NCI-H2196 treated with DMSO at 0.1 percent for 48 hours (cell line): Measurements from ENCODE around the gene CDCA3.
"Not testable (repeated sequence)": the region's sequence is repeated elsewhere in the genome, so short reads cannot be mapped to it uniquely, and the experiment has no call there.

Experiments
- DNase-seq: peaks from one replicate; lab custom pipeline; 2025; ENCODE audit not compliant: unreplicated experiment; lab: John Stamatoyannopoulos, UW

Gene CDCA3

DNA sequence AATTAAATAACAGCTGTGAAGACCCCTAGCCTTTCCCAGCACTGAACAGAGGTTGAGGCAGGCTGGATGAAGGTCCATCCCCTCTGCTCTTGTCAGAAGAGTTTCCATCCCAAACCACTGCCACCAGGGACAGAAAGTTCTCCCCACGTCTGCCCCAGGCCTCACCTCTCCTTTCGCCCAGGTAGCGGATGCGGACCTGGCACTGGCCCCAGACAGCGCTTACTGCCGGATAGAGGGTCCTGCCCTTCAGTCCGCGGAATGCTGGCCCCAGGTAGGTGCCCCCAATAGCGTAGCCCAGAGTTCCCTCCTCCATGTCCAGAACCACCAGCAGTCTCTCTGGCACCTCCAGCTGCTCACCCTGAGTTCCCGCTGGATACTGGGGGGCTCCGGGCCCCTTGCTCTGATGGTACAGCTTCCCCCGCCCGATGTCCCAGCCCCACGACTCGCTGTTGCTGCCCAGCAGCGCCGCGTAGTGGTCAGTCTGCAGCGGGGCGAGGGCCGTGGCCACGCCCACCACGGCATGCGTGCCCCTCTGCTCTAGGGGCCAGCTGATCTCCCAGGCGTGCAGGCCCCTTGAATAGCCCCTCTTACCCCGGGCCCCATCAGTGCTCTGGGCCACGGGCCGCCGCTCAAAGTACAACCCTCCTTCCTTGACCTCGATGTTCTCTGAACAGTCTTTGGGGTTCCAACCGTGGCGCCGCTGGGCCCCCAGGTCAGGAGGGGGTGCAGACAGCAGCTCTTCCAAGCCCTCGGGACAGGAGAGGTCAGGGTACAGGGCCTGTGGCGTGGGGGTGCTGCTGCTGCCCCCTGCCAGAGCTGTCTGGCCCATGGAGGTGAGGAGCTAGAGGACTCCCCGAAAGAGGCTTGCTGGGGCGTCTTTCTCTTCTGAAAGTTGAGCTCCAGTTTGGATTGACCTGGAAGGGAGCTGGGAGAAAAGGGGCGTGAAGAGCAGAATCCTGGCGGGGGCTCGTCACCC is 21.3 kb upstream of the CDCA3 start:
- DNase-seq: peak; percentile 4

DNA sequence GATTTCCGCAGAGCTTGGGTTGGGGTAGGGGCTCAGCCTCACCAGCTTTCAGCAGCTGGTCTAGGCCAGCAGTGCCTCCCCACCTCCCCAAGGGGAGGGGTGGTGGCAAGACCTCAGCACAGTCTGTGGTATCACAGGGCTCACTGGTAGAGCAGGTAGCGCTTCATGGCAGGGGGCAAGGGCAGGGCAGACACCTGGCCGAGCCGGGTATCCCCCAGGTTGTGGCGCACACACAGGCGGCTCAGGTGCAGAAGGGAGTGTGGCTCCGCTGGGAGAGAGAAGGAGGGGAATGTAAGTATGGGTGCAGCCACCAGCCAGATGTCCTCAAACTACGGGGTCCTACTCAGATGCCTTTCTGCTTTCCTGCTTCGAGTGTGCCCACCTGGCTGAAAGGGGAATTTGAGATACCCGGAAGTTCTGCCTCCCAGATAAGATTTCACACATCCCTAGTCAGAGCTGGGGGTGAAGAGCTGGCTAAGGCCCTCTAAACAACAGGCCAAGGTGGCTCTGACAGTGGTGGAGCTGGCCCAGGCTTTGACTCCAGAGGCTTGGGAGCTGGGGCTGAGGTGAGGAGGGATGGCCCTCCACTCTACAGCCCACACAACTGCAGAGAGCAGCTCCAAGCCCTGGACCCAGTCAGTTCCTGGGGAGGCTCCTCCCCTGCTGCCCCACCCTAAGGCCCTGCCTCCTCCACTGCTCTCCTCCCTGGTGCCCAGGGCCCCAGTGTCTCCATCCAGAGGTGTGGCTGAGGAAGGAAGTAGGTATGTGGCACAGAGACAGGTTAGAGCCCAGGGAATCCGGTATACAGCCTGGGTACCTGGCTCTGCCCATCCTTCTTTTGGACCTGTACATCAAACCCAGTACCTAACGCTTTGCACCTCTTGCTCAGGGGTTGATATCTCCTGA is 20.2 kb upstream of the CDCA3 start:
- no peak for DNase-seq

DNA sequence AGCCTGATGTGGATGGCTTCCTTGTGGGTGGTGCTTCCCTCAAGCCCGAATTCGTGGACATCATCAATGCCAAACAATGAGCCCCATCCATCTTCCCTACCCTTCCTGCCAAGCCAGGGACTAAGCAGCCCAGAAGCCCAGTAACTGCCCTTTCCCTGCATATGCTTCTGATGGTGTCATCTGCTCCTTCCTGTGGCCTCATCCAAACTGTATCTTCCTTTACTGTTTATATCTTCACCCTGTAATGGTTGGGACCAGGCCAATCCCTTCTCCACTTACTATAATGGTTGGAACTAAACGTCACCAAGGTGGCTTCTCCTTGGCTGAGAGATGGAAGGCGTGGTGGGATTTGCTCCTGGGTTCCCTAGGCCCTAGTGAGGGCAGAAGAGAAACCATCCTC is 19.2 kb upstream of the CDCA3 start:
- not testable (repeated sequence) for DNase-seq

DNA sequence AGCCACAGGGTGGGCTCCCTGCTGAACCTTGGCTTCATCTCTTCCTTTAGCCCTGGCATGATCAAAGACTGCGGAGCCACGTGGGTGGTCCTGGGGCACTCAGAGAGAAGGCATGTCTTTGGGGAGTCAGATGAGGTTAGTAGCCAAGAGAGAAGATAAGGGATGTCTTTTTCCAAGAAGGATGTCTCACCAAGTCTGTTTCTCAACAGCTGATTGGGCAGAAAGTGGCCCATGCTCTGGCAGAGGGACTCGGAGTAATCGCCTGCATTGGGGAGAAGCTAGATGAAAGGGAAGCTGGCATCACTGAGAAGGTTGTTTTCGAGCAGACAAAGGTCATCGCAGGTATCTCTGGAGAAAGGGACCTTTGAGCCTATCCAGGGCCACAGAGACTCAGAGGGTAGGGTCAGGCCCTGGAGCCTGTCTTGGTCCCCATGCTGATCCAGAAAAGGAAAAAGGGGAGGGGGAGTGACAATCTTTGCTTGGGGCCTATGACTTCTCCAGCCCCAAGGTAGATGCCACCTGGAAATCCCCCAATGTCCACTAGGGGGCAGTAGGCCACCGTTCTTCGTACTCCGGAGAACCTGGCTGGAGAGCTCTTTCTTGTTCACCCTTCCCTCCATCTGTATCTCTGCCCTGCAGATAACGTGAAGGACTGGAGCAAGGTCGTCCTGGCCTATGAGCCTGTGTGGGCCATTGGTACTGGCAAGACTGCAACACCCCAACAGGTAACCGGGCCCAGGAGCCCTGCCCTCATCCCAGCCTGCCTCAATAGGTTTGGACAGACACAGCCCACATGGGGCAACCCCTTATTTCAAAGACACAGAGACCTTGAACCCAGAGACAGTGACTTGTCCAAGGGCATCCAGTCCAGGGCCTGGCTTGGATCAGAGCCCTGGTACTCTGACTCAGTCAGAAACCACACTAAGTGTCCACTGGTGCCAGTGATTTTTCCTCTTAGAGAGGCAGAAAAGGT is 18.2 kb upstream of the CDCA3 start:
- DNase-seq: peak; percentile 13

DNA sequence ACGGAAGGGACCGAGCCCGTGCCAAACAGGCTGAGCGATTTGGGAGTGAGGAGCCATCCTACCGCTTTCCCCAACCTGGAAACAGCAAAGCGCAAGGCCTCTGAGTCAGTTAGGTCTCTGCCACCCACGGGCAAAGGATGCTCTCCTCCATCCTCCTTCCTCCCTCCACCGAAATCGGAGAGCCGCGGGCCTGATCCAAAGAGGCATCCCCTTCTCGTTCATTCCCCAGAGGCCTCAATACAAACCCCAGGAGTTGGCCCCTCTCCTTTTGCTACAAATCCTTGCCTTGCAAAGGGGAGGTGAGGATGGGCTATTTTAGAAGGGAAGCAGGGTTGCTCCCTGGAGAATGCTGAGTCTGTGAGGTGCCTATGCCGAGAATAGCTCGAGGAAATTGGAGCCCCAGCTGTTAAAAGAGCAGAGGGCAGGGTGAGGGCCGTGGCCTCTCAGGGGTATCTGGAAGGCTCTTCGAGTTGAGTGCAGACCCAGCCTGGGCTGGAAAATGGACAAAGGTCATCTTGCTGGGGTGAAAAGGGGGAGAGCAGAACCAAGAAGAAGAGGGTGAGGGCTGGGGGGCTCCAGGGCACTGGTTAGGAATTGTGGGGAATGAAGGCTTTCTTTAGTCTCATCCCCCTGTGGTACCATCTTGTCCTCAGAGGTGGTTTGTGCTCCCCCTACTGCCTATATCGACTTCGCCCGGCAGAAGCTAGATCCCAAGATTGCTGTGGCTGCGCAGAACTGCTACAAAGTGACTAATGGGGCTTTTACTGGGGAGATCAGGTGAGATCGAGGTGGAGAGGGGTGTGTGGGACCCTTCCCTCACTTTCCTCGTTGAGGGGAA is 17.3 kb upstream of the CDCA3 start:
- DNase-seq: no peak

DNA sequence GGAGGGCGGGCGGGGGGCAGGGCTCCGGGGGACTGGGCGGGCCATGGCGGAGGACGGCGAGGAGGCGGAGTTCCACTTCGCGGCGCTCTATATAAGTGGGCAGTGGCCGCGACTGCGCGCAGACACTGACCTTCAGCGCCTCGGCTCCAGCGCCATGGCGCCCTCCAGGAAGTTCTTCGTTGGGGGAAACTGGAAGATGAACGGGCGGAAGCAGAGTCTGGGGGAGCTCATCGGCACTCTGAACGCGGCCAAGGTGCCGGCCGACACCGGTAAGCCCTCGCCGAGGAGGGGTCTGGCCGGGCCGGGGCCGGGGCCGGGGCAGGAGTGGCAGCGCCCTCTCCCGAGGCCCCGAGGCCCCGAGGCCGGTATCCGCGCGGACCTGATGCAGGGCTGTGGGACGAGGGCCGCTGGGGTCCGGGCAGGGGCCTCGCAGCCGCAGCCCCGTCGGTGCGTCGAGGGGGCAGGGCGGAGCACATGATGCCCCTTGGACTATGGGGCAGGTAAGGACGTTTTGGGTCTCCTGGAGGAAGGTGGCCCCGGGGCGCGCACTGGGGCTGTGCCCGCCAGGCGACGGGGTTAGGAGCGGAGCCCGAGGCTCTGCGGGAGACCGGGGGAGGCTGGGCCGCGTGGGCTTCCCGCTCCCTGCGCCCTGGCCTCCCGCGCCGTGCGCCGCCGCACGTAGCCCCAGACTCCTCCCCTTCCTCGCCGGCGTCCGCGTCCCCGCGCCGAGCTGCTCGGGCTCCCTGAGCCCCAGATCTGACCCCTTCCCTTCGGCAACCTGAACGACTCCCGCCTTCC is 16.5 kb upstream of the CDCA3 start, which contains the start of gene TPI1:
TPI1 (plus strand) TSS at position 119 of the 798 bp plus-strand sequence; CDS start at position 155, 36 bp downstream.
- DNase-seq: no peak

DNA sequence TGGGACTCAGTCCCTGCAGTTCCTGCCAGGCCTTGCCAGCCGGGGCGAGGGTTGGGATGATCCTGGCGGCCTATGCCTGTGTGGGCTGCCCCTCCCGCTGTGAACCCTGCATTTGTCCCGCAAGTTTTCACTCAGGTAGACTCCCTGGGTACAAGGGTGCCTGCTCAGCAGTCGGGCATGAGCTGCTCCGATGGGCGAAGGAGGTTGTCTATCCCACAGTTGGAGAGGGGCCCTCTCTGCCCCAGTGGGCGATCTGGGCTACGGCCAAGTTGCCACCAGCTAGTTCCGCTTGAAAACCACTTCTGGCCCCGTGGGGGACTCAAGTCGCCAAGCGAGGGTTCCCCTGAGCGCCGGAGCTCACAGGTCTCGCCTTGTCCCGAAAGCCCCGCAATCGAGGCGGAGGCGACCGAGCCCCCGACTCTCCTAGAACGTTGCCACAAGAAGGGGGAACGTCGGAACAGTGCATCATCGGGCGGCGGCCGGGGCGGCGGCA is 15.9 kb upstream of the CDCA3 start:
- DNase-seq: no peak

DNA sequence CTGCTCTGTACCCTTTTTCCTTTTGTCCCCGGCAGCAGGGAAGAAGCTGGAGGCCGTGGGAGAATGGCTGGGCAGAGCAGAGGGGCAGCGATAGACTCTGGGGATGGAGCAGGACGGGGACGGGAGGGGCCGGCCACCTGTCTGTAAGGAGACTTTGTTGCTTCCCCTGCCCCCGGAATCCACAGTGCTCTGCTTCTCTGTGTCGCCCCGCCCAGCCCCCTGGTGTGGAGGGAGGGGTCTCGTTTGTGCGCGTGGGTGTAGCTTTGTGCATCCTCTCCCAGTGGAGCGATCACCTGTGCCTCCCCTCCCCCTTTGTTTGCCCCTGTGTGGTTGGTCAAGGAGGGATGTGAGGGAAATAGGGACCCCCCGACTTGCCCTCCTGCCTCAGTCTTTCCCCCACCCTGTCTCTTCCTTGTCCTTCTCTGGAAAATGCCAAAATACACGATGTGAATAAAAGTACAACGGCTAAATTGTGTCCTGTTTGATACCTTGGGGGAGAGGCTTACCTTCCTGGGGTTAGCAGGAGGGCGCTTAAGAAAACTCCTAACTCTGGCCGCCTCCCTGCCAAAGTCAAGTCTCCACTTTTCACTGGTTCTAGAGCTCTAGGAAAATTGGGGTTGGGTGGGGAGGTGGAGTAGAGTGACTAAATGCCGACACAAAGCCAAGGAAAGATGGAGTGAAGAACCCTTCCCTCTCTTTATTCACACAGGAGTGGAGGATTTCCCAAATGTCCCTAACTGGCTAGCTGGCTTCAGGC is 15.3 kb upstream of the CDCA3 start:
- DNase-seq: no peak

DNA sequence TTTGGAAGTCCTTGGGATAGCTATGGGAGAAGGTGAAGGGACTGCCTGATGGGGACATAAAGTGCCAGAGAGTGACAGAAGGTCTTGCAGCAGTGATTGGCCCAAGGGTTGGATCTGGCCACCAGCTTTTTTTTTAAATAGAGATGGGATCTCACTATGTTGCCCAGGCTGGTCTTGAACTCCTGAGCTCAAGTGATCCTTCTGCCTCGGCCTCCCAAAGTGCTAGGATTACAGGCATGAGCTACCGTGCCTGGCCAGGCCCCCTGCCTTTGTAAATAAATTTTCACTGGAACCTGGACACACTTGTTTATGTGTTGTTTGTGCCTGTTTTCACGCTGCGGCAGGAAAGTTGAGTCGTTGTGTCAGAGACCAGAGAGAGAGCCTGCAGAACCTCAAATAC is 14.2 kb upstream of the CDCA3 start:
- not testable (repeated sequence) for DNase-seq

DNA sequence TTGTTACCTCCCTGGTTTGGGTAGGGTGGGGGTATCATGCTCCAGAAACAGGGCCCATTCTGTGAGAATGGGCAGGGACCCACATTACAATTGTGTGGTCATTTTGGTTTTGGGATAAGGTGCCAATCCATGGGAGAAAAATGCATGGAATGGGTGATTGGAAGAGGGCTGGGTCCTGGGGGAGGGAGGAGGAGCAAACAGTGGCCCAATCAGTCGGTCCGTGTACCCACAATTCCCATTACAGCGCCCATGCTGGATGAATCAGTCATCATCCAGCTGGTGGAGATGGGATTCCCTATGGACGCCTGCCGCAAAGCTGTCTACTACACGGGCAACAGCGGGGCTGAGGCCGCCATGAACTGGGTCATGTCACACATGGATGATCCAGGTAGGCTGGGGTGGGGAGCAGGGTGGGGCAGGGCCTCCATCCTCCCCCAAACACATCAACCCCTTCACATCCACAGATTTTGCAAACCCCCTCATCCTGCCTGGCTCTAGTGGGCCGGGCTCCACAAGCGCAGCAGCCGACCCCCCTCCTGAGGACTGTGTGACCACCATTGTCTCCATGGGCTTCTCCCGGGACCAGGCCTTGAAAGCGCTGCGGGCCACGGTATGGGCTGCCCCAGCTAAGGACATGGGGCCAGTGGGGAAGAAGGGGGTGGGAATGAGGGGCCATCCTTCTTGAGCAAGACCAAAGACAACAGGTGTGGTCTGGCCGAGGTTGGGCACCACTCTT is 12.7 kb upstream of the CDCA3 start:
- no peak for DNase-seq

DNA sequence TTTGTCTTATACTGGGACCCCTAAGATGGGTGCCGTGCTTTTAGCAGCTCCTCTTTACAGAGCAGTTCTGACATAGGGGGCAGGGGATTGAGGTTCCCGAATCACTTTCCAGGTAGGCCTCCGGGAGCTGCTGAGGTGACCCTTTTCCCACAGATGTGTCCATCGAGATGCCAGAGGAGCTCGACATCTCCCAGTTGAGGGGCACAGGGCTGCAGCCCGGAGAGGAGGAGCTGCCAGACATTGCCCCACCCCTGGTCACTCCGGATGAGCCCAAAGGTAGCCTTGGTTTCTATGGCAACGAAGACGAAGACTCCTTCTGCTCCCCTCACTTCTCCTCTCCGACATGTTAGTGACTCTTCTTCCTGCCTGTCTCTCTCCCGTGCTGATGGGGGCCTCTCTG is 11.9 kb upstream of the CDCA3 start:
- no peak for DNase-seq

DNA sequence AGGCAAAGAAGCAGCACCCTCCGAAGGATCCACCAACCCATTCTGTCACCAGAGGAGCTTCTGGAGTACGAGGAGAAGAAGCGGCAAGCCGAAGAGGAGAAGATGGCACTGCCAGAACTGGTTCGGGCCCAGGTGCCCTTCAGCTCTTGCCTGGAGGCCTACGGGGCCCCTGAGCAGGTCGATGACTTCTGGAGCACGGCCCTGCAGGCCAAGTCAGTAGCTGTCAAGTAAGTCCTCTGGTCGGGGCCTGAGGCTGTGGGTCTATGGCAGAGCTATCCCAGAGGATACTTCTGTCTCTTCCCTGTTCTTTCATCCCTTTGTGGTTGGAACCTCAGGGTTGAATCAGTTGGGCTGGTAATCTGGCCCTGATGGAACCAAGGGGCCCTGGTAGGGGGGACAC is 10.3 kb upstream of the CDCA3 start:
- no peak for DNase-seq

DNA sequence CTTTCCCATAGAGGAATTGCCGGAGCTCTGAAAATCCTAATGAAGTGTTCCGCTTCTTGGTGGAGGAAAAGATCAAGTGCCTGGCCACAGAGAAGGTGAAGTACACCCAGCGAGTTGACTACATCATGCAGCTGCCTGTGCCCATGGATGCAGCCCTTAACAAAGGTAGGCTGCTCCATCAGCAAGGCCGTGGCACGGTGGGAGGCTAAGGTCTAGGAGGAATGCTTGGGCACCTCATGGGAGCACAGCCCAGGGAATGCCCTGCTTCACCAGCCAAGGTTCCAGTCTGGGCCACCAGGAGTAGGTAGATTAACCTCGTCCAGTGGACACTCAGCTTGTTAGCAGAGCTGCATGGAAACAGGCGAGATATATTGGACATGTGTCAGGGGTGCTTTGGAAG is 9.9 kb upstream of the CDCA3 start:
- no peak for DNase-seq

DNA sequence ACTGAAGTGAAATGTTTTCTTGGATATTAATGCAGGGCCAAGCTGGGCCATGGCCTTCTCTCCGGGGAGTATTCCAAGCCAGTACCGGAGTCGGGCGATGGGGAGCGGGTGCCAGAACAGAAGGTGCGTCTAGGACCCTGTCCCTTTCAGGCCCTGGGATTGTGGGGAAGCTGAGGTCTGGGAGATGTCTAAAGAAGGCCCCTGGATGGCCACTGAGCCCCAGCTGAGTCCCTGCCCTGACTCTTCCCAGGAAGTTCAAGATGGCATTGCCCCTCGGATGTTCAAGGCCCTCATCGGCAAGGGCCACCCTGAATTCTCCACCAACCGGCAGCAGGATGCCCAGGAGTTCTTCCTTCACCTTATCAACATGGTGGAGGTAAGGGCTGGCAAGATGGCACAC is 9.0 kb upstream of the CDCA3 start:
- no peak for DNase-seq

DNA sequence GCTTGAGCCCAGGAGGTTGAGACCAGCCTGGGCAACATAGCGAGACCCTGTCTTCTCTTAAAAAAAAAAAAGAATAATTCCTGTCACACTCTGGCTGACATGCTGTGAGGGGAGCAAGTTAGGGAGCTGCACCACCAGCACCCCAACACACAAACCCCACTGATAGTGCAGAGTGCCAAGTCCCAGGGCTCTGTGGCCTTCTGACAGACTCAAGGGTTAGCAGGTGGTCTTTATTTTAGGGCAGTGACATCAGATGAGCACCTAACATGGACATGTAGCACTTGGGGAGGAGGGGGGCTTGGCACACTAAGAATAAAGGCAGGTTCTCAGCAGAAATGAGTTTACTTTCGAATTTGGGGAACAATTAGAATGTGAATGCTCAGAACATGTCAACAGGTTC is 7.7 kb upstream of the CDCA3 start:
- DNase-seq: no peak

DNA sequence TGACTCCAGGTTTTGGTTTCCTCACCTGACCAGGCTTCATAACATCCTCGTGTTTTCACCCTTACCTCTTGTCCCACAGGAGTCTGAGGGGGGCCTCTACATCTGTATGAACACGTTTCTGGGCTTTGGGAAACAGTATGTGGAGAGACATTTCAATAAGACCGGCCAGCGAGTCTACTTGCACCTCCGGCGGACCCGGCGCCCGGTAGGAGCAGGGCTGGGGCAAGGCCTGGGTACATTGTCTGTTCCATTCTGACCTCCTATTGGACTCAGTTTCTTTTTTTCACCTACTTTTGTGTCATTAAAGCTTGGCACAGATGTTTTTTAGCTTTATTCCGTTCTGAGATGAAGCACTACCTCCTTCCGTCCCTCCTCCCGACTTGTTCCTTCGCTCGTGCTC is 4.2 kb upstream of the CDCA3 start:
- no peak for DNase-seq

DNA sequence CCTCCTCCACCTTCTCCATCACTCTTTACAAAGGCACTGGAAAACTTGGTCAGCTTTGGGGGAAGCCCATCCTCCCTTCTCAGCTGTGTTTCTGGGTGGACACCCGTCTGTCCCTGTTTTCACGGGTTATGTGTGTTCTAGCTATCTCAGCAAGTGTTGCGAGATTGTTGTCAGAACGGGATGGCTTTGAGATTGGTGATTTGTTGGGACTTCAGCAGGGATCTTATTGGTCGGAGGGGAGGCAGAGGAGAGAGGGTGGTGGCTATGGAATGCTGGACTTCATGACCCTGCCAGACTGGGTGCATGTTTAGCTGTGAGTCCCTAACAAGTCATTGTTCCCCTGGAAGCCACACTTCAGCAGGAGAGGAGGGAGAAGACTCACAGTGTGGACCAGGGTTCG is 3.0 kb upstream of the CDCA3 start:
- no peak for DNase-seq
